PFSK-1 (cell line): ENCODE results near the gene PTPRT.

Source experiments
- FOXP2 ChIP-seq: optimal IDR thresholded peaks from 2 replicates; pipeline ENCODE3; 2011; ENCODE audit warnings: borderline replicate concordance, control low read depth, inconsistent platforms; ENCODE audit not compliant: insufficient read depth; ENCODE audit errors: extremely low read length, extremely low read depth
- POLR2AphosphoS5 ChIP-seq: IDR thresholded peaks from 2 replicates; pipeline ENCODE4 v1.6.1; 2012; ENCODE audit warnings: low read depth, mild to moderate bottlenecking, control low read depth, low read length, moderate library complexity
- SIN3A ChIP-seq: IDR thresholded peaks from 2 replicates; pipeline ENCODE4 v1.6.1; 2012; ENCODE audit warnings: mild to moderate bottlenecking, low read length, moderate library complexity, borderline replicate concordance; ENCODE audit not compliant: insufficient read depth
- TAF1 ChIP-seq: IDR thresholded peaks from 2 replicates; pipeline ENCODE4 v1.6.1; 2012; ENCODE audit warnings: low read length, control low read depth, borderline replicate concordance; ENCODE audit not compliant: insufficient read depth
- TF ChIP-seq, protein P1 (sequence below), 2 experiments: IDR thresholded peaks; 2 replicates each; pipeline versions ENCODE4 v1.6.1 to v1.8.0; 2011 to 2012; ENCODE audit warnings: low read depth in 2 of 2, low read length in 2 of 2, control low read depth in 1 of 2, inconsistent platforms in 1 of 2, mild to moderate bottlenecking in 1 of 2, moderate library complexity in 1 of 2; ENCODE audit not compliant: insufficient read depth in 1 of 2

Gene PTPRT

DNA sequence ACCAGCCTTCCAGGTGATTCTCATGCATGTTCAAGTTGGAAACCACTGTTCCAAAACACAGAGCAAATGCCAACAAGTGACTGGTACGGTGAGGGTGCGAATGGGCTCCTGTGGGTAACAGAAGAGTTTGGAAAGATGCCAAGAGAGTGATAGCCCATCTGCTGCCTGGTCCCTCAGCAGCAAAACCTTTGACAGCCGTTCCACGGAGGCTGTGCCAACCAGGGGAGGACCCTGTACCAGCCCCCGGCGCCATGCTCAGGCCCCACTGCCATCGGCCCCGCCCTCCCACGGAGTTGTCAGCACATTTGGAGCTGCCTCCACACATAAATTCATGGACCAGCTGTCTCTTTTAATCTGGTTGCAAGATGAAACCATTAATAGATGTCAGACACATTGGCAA is 4.4 kb upstream of the PTPRT start:
- TF ChIP-seq SIN3A (no peak), FOXP2 (no peak), TAF1 (no peak), POLR2AphosphoS5 (no peak)
- TF ChIP-seq, protein P1, sequence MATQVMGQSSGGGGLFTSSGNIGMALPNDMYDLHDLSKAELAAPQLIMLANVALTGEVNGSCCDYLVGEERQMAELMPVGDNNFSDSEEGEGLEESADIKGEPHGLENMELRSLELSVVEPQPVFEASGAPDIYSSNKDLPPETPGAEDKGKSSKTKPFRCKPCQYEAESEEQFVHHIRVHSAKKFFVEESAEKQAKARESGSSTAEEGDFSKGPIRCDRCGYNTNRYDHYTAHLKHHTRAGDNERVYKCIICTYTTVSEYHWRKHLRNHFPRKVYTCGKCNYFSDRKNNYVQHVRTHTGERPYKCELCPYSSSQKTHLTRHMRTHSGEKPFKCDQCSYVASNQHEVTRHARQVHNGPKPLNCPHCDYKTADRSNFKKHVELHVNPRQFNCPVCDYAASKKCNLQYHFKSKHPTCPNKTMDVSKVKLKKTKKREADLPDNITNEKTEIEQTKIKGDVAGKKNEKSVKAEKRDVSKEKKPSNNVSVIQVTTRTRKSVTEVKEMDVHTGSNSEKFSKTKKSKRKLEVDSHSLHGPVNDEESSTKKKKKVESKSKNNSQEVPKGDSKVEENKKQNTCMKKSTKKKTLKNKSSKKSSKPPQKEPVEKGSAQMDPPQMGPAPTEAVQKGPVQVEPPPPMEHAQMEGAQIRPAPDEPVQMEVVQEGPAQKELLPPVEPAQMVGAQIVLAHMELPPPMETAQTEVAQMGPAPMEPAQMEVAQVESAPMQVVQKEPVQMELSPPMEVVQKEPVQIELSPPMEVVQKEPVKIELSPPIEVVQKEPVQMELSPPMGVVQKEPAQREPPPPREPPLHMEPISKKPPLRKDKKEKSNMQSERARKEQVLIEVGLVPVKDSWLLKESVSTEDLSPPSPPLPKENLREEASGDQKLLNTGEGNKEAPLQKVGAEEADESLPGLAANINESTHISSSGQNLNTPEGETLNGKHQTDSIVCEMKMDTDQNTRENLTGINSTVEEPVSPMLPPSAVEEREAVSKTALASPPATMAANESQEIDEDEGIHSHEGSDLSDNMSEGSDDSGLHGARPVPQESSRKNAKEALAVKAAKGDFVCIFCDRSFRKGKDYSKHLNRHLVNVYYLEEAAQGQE (IDR thresholded peaks at IDR 0.05; ENCODE audit: insufficient read depth in 1 of 2, low read depth in 2 of 2, low read length in 2 of 2): no peak

DNA sequence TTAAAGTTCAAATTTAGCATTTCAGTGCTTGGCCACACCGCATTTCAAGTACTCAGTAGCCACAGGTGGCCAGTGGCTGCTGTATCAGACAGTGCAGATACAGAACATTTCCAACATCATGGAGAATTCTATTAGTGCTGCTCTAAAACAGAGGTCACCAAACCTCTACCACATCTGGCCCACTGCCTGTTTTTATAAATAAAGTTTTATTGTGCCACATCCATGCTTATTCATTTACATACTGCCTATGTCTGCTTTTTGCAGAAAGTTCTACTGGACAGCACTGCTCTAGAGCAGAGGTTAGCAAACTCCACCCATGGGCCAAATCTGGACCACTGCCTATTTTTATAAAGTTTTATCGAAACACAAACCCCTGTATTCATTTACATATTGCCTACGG is 3.7 kb upstream of the PTPRT start:
- no peak for TF ChIP-seq FOXP2
- no peak for TF ChIP-seq SIN3A
- no peak for TF ChIP-seq TAF1
- no peak for TF ChIP-seq POLR2AphosphoS5
- TF ChIP-seq, protein P1 (IDR thresholded peaks at IDR 0.05; ENCODE audit: insufficient read depth in 1 of 2, low read depth in 2 of 2, low read length in 2 of 2): no peak

DNA sequence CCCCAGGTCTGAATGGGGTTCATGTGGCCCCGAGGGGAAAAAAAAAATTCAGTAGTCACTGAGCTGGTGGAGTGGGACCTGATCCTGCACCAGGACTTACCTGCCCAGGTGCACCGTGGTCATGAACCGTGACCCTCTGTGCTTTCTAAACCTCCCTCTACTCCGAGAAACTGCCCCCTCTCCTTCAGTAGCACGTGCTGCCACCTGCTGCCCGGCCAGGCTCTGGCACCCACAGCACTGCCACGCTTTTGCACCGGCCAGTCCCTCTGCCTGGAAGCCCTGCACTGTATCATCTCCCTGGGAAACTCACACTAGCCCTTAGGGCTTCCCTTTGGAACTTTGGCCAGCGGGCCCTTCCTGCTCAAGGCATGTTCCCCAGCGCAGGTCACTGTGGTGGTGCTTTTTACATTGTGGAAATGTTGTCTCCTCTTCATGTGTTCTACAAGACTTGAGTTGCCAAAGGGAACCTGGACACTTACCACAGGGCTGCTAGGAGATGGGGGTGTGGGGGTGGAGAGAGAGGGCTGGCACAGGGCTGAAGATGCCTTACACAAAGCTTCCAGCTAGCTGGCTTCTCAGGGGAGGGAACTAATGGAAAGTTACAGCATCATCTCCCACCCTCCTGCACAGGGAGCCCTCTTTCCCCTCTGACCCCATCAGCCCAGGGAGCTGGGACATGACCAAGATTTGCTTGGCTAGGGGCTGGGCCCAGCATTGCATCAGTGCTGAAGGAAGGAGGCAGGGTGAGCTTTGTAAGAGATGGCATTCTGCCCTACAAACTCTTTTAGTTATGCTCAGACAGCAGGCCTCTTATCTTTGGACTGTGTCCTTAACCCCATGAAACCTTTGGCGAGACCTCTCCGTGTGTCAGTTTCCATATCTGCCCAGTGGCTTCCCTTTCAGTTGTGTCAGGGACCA is 2.5 kb upstream of the PTPRT start:
- TF ChIP-seq, protein P1 (IDR thresholded peaks at IDR 0.05; ENCODE audit: insufficient read depth in 1 of 2, low read depth in 2 of 2, low read length in 2 of 2): no peak
- TF ChIP-seq SIN3A (no peak), TAF1 (no peak), FOXP2 (no peak), POLR2AphosphoS5 (no peak)

DNA sequence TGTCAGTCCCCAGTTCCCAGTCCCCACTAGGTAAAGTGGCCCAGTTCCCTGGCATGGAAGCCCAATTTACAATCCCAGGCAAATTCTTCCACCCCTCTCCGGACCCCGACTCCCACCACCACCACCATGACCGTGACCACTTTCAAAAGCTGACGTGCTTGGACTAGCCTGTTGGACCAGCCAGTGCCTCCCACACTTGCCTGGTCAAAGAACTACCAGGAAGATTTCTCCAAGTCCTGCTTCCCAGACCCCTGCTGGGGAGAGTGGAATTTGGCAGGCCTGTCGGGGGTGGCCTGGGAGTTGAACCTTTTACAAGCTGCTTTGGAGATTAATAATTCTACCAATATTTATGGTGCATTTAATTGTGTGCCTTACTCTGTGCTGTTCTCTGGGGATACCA is 1.4 kb upstream of the PTPRT start:
- TF ChIP-seq POLR2AphosphoS5 (no peak), TAF1 (no peak), SIN3A (no peak), FOXP2 (no peak)
- TF ChIP-seq, protein P1 (IDR thresholded peaks at IDR 0.05; ENCODE audit: insufficient read depth in 1 of 2, low read depth in 2 of 2, low read length in 2 of 2): no peak
